A549 treated with AZD9567 at 1 μM for 4 hours (cell line): ENCODE data around the gene ADIPOR1. TPM values are rescaled to one million over a fixed set of nuclear protein-coding genes. Genes with fewer than 3 reads are reported as not detected.

Experiments used
- total RNA-seq: library from RNA; stranded (reverse); fragments of 200-300 nt; extraction: Qiagen RNA extraction; gene quantifications from 5 replicates; pipeline ENCODE4 v1.2.3, GENCODE V29; 2022; ENCODE audit not compliant: insufficient read depth

Gene ADIPOR1
- total RNA-seq = 60.7 to 74.3 TPM (median 63.5 TPM) in 5 replicates

GRCh38 chr1:202957733-202958543, at the start of gene ADIPOR1:
TSS of gene ADIPOR1 (minus strand) at chr1:202958312. CDS start at chr1:202951070, 7,242 bp downstream.

GRCh38 chr1:203006948-203007871, 49.1 kb upstream of the ADIPOR1 start, which contains the start of gene TMEM183A:
TSS of gene TMEM183A (plus strand) at chr1:203007374. CDS start at chr1:203007466, 92 bp downstream.

GRCh38 chr1:202926581-202927491, 31.3 kb downstream of the ADIPOR1 start, which contains the start of gene KLHL12:
TSS of gene KLHL12 (minus strand) at chr1:202927234. CDS start at chr1:202925162, 2,072 bp downstream.

Other genes with a start within 250 kb of the ADIPOR1 start
- 0.10 to 0.16 TPM (median 0.12 TPM) in 4 of 5 replicates, not detected in the other for gene SYT2, start 247.9 kb downstream of the ADIPOR1 start, total RNA-seq
- 14.1 to 26.9 TPM (median 16.0 TPM) in 5 replicates for gene KDM5B, start 149.9 kb downstream of the ADIPOR1 start, total RNA-seq
- gene PCAT6, start 147.4 kb downstream of the ADIPOR1 start, total RNA-seq = 3.1 to 4.0 TPM (median 3.2 TPM) in 4 of 5 replicates, not detected in the other
- 14.8 to 18.0 TPM (median 16.3 TPM) in 5 replicates for gene RABIF, start 69.2 kb downstream of the ADIPOR1 start, total RNA-seq
- gene KLHL12, start 31.1 kb downstream of the ADIPOR1 start, total RNA-seq = 18.6 to 21.2 TPM (median 20.0 TPM) in 5 replicates
- 21.7 to 27.0 TPM (median 22.7 TPM) in 5 replicates for gene CYB5R1, start 8.9 kb upstream of the ADIPOR1 start, total RNA-seq
- 46.9 to 62.0 TPM (median 51.1 TPM) in 5 replicates for gene TMEM183A, start 49.1 kb upstream of the ADIPOR1 start, total RNA-seq
- gene PPFIA4, start 68.2 kb upstream of the ADIPOR1 start, total RNA-seq = 0.15 to 1.00 TPM (median 0.49 TPM) in 4 of 5 replicates, not detected in the other
- not detected in 5 replicates for gene MYOG, start 127.7 kb upstream of the ADIPOR1 start, total RNA-seq
- 0.41 to 0.55 TPM (median 0.46 TPM) in 4 of 5 replicates, not detected in the other for gene ADORA1, start 169.4 kb upstream of the ADIPOR1 start, total RNA-seq
- gene MYBPH, start 217.5 kb upstream of the ADIPOR1 start, total RNA-seq = not detected in 5 replicates
- not detected in 5 replicates for gene CHI3L1, start 228.4 kb upstream of the ADIPOR1 start, total RNA-seq